ENCODE measurements around the gene PPP2R3B. TPM values are rescaled to one million over a fixed set of nuclear protein-coding genes. Genes with fewer than 3 reads are reported as not detected.
A peak's percentile ranks its signal among the peaks of the same experiment; 100 is the strongest.
"Not testable (repeated sequence)": the region's sequence is repeated elsewhere in the genome, so short reads cannot be mapped to it uniquely, and the experiment has no call there.

The PPP2R3B gene, protein sequence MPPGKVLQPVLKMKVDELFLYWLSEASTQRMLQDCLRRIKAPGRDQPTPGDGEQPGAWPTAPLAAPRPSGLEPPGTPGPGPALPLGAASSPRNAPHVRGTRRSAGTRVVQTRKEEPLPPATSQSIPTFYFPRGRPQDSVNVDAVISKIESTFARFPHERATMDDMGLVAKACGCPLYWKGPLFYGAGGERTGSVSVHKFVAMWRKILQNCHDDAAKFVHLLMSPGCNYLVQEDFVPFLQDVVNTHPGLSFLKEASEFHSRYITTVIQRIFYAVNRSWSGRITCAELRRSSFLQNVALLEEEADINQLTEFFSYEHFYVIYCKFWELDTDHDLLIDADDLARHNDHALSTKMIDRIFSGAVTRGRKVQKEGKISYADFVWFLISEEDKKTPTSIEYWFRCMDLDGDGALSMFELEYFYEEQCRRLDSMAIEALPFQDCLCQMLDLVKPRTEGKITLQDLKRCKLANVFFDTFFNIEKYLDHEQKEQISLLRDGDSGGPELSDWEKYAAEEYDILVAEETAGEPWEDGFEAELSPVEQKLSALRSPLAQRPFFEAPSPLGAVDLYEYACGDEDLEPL
- total RNA-seq: 10 to 100 TPM; 23.9 to 37.8 TPM

DNA sequence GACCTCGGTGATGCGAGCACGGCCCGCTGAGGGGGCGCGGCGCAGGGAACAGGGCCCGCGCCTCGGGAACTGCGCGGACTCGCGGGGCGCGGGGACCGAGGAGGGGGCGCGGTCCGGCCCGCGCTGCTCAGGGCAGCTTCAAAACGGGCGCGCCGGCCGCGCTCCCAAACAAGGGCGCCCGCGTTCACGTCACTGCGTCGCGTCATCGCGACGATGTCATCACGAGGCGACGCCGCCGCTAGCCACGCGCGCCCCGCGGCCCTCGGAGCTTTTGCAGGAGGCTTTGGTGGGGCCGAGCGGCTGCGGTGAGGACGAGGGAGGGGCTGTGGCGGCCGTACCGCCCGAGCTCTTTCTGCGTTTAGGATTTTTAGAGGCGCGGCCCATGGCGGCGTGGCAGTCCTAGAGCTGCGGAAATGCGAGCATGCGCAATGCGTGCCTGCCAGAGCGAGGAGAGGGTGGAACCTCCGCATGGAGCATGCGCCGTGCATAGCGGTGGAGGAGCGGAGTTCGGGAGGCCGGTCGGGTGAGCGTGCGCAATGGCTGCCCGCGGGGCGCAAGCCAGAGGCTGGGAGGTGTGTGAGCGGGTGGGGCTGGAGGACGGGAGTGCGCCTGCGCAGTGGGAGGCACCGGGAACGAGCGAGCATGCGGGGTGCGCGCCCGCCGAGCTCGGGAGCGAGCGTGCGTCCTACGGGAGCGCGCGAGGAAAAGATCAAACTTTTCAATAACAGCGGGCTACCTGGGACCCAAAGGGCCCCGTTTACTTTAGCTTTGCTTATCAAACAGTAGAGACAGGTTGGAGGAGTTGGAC is at the start of gene PPP2R3B:
Gene PPP2R3B, minus strand, starts transcription at position 140 of the 808 bp plus-strand sequence. CDS start 216 bp downstream, outside the sequence.
- H3K9me3 Mint-ChIP-seq: no peaks in the 10 kb centered on the region
- peak within 1 kb of the TSS; percentile 95 to 99 for H3K27ac Mint-ChIP-seq
- ATAC-seq (peak; percentile 92 to 96), DNase-seq (ENCODE audit: low spot score in 2 of 2) (peak; percentile 97 to 100)
- H3K36me3 Mint-ChIP-seq: no peaks in the 10 kb centered on the region

GRCh38 chrX:435536-436122 is 48.9 kb upstream of the PPP2R3B start:
- no peak overlapping the region for H3K27ac Mint-ChIP-seq
- no peak for ATAC-seq

GRCh38 chrX:434946-435345 is 48.2 kb upstream of the PPP2R3B start:
- H3K9me3 Mint-ChIP-seq: peaks cover 9 to 18% of the 10 kb centered on the region in 2 donors
- H3K27ac Mint-ChIP-seq: no peak overlapping the region
- no peak for DNase-seq (ENCODE audit: low spot score in 2 of 2)
- no peak for ATAC-seq
- H3K36me3 Mint-ChIP-seq: no peaks in the 10 kb centered on the region

More at GRCh38 chrX:435536-436122, 48.9 kb upstream of the PPP2R3B start:
- no peak for DNase-seq (ENCODE audit: low spot score in 2 of 2)
- Mint-ChIP-seq H3K9me3 (peaks cover 15 to 25% of the 10 kb centered on the region in 2 donors), H3K36me3 (no peaks in the 10 kb centered on the region)

GRCh38 chrX:433771-434170 is 47.1 kb upstream of the PPP2R3B start:
- DNase-seq (ENCODE audit: low spot score in 2 of 2) (no peak), ATAC-seq (no peak)
- peaks cover 0 to 3% of the 10 kb centered on the region in 2 donors for H3K36me3 Mint-ChIP-seq

GRCh38 chrX:432666-433065 is 46.0 kb upstream of the PPP2R3B start:
- peaks cover 4 to 11% of the 10 kb centered on the region in 2 donors for H3K9me3 Mint-ChIP-seq
- H3K36me3 Mint-ChIP-seq; DNase-seq (ENCODE audit: low spot score in 2 of 2); ATAC-seq; H3K27ac Mint-ChIP-seq: not testable (repeated sequence)

More at GRCh38 chrX:433771-434170, 47.1 kb upstream of the PPP2R3B start:
- Mint-ChIP-seq H3K9me3 (peaks cover 4 to 11% of the 10 kb centered on the region in 2 donors), H3K27ac (no peak overlapping the region)

GRCh38 chrX:431492-432111 is 44.9 kb upstream of the PPP2R3B start:
- no peak for DNase-seq (ENCODE audit: low spot score in 2 of 2)
- Mint-ChIP-seq H3K27ac (no peak overlapping the region), H3K36me3 (peaks cover 0 to 4% of the 10 kb centered on the region in 2 donors), H3K9me3 (peaks cover 4 to 6% of the 10 kb centered on the region in 2 donors)
- ATAC-seq: no peak

DNA sequence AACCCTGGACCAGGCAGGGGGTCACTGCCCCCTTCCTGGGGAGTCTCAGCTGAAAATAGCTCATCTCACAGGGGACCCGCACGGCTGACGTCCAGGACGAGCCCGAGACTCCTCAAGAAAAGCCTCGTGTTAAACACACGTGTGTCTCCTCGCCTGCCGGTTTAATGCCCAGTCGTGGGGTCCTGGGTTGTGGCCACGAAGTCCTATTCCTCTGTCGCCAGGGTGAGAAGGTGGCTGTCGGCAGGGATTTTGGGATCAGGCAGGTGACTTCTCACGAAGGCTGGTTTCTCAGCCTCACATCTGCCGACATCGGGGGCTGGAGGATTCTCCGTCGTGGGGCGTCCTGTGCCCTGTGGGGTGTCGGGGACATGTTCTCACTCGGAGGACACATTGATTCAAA is 44.3 kb upstream of the PPP2R3B start:
- no peak for ATAC-seq
- no peak for DNase-seq (ENCODE audit: low spot score in 2 of 2)
- Mint-ChIP-seq H3K27ac (no peak overlapping the region), H3K36me3 (peaks cover 0 to 4% of the 10 kb centered on the region in 2 donors), H3K9me3 (peaks cover 0 to under 1% of the 10 kb centered on the region in 2 donors)

DNA sequence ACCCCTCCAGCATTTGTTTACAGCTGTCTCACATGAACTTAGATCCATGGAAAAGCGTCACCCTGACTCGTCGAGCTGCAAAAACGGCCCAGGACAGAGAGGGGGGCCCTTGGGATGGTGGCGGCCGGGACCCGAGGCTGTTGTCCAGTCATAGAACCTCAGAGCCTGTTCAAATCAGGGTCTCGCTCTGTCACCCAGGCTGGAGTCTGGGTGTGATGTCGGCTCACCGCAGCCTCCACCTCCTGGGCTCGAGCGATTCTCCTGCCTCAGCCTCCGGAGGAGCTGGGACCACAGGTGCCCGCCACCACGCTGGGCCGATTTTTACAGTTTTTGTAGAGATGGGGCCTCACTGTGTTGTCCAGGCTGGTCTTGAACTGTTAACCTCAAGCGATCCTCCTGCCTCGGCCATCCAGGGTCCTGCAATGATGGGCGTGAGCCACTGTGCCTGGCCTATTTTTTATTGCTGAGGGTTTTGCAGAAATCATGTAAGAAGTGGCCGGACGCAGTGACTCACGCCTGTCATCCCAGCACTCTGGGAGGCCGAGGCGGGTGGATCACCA is 42.6 kb upstream of the PPP2R3B start:
- Mint-ChIP-seq H3K36me3 (peaks cover 0 to 4% of the 10 kb centered on the region in 2 donors), H3K27ac (no peak overlapping the region), H3K9me3 (no peaks in the 10 kb centered on the region)
- ATAC-seq (no peak), DNase-seq (ENCODE audit: low spot score in 2 of 2) (no peak)

GRCh38 chrX:427812-428725 is 41.4 kb upstream of the PPP2R3B start:
- Mint-ChIP-seq H3K9me3 (no peaks in the 10 kb centered on the region), H3K36me3 (peaks cover 0 to 4% of the 10 kb centered on the region in 2 donors), H3K27ac (peak overlapping the region in 1 of 2 donors; percentile 37)
- peak; percentile 28 to 43 for ATAC-seq
- DNase-seq (ENCODE audit: low spot score in 2 of 2): peak in 1 of 2 donors; percentile 9

DNA sequence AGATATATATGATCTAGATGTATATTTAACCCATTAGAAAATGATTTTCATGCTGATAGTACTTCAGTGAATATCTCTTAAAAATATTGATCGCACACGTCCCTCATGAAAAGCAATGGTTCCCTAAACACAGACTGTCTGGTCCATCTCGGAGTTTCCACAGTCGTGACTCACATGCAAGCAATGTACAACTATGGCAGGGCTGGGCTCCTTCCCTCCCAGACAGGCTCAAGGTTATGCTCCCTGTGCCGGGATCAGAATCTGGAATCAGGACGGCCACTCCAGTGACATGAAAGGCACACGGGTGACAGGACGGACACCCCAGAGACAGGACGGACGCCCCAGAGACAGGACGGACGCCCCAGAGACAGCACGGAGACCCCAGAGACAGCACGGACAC is 40.2 kb upstream of the PPP2R3B start:
- Mint-ChIP-seq H3K36me3 (peaks cover 0 to 4% of the 10 kb centered on the region in 2 donors), H3K9me3 (no peaks in the 10 kb centered on the region), H3K27ac (no peak overlapping the region)
- ATAC-seq: no peak
- DNase-seq (ENCODE audit: low spot score in 2 of 2): no peak

DNA sequence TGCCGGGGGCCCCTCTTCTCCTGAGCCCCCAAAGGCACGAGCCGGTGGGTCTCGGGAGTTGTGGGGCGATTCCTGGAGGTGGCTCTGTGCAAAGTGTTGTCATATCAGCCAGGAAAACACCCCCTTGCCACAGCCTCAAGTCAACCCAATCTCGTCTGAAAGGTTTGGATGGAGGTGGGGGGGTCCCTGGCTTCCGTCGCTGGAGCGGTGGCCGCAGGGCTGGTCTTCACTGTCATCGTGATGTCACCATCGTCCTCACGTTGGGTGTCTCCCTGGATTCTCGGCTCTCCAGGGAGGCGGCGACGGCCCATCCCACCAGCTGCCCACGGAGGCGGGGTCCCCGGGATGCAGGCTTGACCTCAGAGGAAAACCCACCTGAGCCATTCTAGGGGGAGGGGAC is 38.3 kb upstream of the PPP2R3B start:
- Mint-ChIP-seq H3K36me3 (peaks cover 0 to 4% of the 10 kb centered on the region in 2 donors), H3K9me3 (no peaks in the 10 kb centered on the region), H3K27ac (no peak overlapping the region)
- ATAC-seq (no peak), DNase-seq (ENCODE audit: low spot score in 2 of 2) (no peak)

- Mint-ChIP-seq H3K9me3 (no peaks in the 10 kb centered on the region), H3K36me3 (no peaks in the 10 kb centered on the region), H3K27ac (no peak overlapping the region)
- DNase-seq (ENCODE audit: low spot score in 2 of 2) (no peak), ATAC-seq (no peak)
These were observed 35.1 kb upstream of the PPP2R3B start for GRCh38 chrX:421646-422391.

DNA sequence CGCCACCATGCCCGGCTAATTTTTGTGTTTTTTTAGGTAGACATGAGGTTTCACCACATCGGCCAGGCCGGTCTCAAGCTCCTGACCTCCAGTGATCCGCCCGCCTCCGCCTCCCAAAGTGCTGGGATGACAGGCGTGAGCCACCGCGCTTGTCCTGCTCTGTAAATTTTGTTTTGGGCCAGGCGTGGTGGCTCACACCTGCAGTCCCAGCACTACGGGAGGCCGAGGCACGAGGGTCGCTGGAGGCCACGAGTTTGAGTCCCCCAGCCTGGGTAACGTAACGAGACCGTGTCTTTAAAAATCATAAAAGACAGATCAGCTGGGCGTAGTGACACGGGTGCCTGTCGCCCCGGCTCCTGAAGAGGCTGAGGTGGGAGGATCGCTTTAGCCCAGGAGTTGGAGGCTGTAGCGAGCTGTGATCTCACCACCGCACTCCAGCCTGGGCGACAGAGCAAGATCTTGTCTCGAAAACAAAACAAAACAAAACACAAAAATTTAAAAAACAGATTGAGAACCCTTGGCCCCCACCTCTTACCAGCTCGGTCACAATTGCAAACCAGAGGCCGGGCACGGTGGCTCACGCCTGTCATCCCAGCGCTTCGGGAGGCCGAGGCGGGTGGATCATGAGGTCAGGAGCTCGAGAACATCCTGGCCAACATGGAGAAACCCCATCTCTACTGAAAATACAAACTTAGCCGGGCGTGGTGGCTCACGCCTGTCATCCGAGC is 34.0 kb upstream of the PPP2R3B start:
- Mint-ChIP-seq H3K27ac (no peak overlapping the region), H3K36me3 (no peaks in the 10 kb centered on the region), H3K9me3 (no peaks in the 10 kb centered on the region)
- ATAC-seq (no peak), DNase-seq (ENCODE audit: low spot score in 2 of 2) (no peak)
